Stimulated activated CD4-positive, alpha-beta T cell treated with anti-CD3 and anti-CD28 coated beads, Interleukin-12 subunit alpha, Interleukin-12 subunit beta, amount 100 ng/mL, for 48 hours (primary cell): ENCODE results near the gene ST6GALNAC4.
"Not testable (repeated sequence)": the region's sequence is repeated elsewhere in the genome, so short reads cannot be mapped to it uniquely, and the experiment has no call there.

Source experiments
- DNase-seq, 3 donors: peaks; one replicate each; pipeline ENCODE4 v3.0.0-alpha.2; 2020; ENCODE audit warnings: low read depth in 2 of 3, low spot score in 1 of 3

ST6GALNAC4 gene

DNA sequence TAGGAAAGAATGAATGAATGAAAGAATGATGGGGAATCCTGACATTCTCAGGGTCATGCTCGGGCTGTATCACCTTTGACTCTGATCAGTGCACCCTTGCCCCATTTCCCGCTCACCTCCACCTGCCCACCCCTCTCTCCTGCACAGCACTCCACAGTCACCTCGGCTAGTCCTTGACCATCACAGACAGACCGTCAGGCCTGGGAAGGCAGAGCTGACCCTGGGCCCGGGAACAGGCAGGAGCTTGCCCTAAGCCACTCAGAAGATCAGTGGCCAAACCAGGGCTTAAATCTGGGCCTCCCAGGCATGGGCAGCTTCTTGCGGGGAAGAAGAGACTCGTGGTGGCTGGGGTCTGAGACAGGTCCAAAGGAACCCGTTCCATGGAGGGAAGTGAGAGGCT lies 21.0 kb downstream of the ST6GALNAC4 start:
- no peak for DNase-seq

GRCh38 chr9:127893392-127893791 lies 23.4 kb downstream of the ST6GALNAC4 start:
- no peak for DNase-seq

DNA sequence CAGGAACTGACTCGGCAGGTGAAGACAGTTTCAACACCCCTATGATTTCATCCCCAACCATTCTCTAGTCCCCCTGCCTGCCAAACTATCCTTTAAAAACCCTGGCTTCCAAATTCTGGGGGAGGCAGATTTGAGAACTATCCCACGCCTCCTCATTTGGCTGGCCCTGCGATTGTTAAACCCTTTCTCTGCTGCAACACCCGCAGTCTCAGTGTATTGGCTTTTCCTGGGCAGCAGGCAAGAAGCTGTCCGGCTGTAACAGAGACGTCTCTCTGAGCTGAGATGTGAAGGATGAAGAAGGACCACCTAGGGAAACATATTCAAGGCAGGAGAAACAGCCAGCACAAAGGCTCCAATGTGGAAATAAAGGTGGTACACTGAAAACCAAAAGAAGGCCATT lies 24.0 kb downstream of the ST6GALNAC4 start:
- no peak for DNase-seq

DNA sequence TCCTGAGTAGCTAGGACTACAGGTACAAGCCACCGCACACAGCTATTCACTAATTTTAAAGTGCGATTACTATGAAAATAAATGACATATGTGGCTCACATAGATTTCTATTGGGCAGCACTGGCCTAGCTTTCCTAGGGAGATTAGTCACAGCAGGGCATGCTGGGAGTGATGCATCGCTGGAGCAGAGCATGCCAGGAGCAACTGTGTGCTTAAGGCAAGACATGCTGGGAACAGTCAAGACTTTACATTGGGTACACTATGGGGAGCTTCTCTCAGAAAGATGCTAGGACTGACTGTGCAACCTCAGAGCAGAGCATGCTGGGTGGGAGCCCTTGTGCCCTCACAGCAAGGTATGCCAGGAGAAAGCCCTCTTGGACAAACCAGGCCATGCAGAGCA lies 26.8 kb downstream of the ST6GALNAC4 start:
- no peak for DNase-seq

DNA sequence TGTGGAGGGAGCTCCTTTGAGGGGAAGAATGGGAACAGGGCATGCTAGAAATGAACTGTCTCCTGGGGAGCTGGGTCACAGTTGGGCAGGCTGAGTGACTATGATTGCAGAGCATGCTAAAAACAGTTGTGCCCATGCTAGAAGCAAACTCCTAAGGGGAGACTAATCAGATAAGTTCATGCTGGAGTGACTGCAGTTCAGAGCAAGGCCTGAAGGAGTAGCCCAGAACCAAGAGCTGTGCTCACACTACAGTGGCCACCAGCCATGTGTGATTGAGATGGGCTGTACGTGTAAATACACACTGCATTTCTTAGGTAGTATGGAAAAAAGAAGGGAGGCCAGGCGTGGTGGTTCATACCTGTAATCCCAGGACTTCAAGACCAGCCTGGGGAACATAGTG lies 29.0 kb downstream of the ST6GALNAC4 start:
- no peak for DNase-seq

GRCh38 chr9:127886401-127886972 lies 30.4 kb downstream of the ST6GALNAC4 start:
- no peak for DNase-seq

DNA sequence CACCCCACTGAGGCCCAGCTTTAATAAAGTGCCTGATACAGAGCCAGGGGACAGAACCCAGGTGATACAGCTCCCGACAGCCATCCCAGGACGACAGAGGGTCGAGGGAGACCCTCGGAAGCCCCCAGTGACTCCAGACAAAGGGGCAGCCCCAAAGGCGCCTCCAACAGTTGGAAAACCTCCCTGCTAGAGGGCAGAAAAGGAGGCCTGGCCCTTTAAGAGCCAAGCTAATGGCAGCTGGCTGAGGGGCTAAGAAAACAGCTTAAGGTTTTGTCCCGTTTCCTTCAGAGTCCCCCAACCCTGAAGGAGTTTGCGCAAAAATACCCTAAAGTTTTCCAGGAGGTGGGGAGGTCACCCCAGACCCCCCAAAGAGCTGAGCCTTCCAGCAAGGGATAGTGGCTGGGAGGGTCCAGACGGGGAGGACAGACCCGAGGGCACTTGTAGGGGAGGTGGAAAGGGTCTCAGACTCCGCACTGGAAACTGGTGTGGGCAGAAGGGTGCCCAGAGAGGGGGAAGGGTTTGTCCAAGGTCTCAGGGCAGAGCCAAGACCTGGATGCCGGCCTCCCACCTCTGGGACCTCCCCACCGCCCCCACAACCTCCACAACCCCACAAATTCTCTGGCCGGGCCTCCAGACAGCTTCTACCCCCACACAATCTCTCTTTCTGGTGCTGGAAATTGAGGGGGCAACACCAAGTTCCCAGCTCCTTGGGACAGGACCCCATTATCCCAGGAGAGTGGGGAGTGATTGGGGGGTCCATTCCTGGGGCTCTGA lies 31.1 kb downstream of the ST6GALNAC4 start:
- DNase-seq: no peak

- DNase-seq: no peak
These were observed 31.8 kb downstream of the ST6GALNAC4 start for GRCh38 chr9:127884976-127885490.

GRCh38 chr9:127884427-127884911 lies 32.4 kb downstream of the ST6GALNAC4 start:
- no peak for DNase-seq

- no peak for DNase-seq
These were observed 32.9 kb downstream of the ST6GALNAC4 start for GRCh38 chr9:127883959-127884358.

DNA sequence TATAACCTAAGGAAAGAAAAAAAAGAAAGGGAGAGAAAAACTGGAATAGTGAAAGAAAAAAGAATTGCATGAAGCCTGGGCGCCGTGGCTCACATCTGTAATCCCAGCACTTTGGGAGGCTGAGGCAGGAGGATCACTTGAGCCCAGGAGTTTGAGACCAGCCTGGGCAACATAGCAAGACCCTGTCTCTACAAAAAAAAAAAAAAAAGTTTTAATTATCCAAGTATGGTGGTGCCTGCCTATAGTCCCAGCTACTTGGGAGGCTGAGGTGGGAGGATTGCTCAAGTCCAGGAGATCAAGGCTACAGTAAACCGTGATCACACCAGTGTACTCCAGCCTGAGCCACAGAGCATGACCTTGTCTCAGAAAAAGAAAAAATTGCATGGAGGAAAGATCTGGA lies 35.1 kb downstream of the ST6GALNAC4 start:
- DNase-seq: not testable (repeated sequence)

DNA sequence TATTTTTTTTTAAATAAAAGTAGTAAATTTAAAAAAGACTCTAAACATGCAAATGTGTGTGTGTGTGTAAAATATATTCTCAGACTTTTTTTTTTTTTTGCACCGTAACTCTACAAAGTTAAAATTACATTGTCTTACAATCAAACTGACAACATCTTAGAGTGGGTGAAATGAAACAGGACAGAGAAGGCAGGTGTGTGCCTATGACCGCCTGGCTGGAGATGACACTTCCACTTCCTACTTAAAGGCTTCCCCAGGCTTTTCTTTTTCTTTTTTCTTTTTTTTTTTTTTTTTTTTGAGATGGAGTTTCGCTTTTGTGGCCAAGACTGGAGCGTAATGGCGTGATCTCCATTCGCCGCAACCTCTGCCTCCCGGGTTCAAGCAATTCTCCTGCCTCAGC lies 36.7 kb downstream of the ST6GALNAC4 start:
- DNase-seq: no peak

DNA sequence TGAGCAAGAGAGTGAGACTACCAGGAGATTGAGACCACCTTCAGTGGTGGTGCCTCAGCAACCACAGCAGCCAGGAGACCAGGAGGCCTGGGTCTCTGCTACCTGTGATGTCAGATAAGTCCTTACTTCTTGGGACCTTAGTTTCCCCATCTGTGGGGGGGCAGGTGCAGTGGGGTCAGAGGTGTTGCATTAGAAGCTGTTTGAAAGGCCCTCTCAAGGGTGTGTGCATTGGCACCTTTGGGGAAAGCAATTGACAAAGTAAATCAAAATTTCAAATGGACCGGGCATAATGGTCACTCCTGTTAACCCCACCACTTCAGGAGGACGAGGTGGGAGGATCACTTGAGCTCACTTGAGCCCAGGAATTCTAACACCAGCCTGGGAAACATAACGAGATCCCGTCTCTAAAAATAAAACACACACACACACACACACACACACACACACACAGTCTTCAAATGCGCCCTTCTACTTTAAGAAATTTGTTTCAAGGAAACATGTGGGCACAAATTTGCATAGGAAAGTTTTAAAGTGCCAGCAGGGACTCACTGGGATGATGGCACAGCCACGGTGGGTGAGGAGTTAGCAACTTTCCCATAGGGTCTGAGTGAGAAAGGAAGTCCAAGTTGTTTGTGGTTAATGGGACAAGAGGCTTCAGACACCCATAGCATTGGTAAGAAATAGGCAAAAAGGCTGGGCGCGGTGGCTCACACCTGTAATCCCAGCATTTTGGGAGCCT lies 38.0 kb downstream of the ST6GALNAC4 start:
- DNase-seq: no peak

GRCh38 chr9:127878001-127878651 lies 38.7 kb downstream of the ST6GALNAC4 start:
- no peak for DNase-seq

DNA sequence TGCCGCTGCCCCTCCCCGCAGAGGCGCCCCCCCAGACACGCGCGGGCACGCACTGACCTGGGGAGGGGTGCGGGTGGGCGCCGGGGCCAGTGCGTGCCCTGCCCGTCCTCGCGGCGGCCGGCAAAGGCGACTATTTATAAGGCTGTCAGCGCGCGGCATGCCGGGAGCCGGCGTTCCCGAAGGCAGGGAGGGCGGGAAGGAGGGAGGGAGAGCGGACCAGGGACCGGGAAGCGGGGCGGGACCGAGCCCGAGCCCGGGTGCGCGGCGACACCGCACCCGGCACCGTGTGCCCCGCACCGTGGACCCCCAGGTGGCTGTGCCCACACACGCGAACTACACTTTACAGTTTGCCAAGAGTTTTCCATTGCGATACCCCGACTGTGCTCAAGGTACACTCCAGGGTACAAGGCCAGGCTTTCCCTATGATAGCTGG lies 39.3 kb downstream of the ST6GALNAC4 start, which contains the start of gene AK1:
Gene AK1 (minus strand): TSS at position 110 of the 433 bp plus-strand sequence. CDS start 3,058 bp downstream, outside the sequence.
- DNase-seq: no peak

- no peak for DNase-seq
These were observed 39.9 kb downstream of the ST6GALNAC4 start for GRCh38 chr9:127876764-127877562.

GRCh38 chr9:127876026-127876763 lies 40.6 kb downstream of the ST6GALNAC4 start:
- DNase-seq: no peak

GRCh38 chr9:127875306-127875966 lies 41.4 kb downstream of the ST6GALNAC4 start:
- no peak for DNase-seq
